Skin epidermis (tissue), 12 donors: ENCODE data around the gene COL19A1.

Source experiments
- H3K27ac ChIP-seq, 21 experiments: fragments of 200-600 bp; sonication (generic) in 11 of 21; one replicate each; pipeline ENCODE4 v1.5.0; 2020; ENCODE audit warnings: mild to moderate bottlenecking in 3 of 21, inconsistent platforms in 2 of 21, moderate library complexity in 2 of 21
- H3K4me3 ChIP-seq, 7 experiments: fragments of 200-600 bp; sonication (generic) in 2 of 7; one replicate each; pipeline ENCODE4 v1.5.0; 2020; ENCODE audit warnings: inconsistent platforms in 2 of 7, mild to moderate bottlenecking in 2 of 7, moderate library complexity in 1 of 7

Gene COL19A1

GRCh38 chr6:70246118-70246517 is 379.8 kb downstream of the COL19A1 start:
- H3K27ac ChIP-seq = no peak overlapping the region
- no peak overlapping the region for H3K4me3 ChIP-seq

- H3K4me3 ChIP-seq = no peak overlapping the region
- H3K27ac ChIP-seq = no peak overlapping the region
These were observed 386.2 kb downstream of the COL19A1 start for GRCh38 chr6:70252604-70253003.

- Histone ChIP-seq H3K27ac (no peak overlapping the region), H3K4me3 (no peak overlapping the region)
These were observed 387.6 kb downstream of the COL19A1 start for GRCh38 chr6:70253923-70254322.

- no peak overlapping the region for H3K4me3 ChIP-seq
- no peak overlapping the region for H3K27ac ChIP-seq
These were observed 388.4 kb downstream of the COL19A1 start for GRCh38 chr6:70254784-70255183.

GRCh38 chr6:70257768-70258273 is 391.5 kb downstream of the COL19A1 start:
- no peak overlapping the region for H3K4me3 ChIP-seq
- H3K27ac ChIP-seq = no peak overlapping the region

GRCh38 chr6:70258483-70258882 is 392.1 kb downstream of the COL19A1 start:
- Histone ChIP-seq H3K27ac (no peak overlapping the region), H3K4me3 (no peak overlapping the region)
